IPS DF 4.7 (cell line): ENCODE results near the gene LPP.

Source experiments
- DNase-seq: peaks from one replicate; pipeline ENCODE4 v3.0.0-alpha.2; 2013; ENCODE audit warnings: low spot score; ENCODE audit errors: extremely low read depth

LPP gene

DNA sequence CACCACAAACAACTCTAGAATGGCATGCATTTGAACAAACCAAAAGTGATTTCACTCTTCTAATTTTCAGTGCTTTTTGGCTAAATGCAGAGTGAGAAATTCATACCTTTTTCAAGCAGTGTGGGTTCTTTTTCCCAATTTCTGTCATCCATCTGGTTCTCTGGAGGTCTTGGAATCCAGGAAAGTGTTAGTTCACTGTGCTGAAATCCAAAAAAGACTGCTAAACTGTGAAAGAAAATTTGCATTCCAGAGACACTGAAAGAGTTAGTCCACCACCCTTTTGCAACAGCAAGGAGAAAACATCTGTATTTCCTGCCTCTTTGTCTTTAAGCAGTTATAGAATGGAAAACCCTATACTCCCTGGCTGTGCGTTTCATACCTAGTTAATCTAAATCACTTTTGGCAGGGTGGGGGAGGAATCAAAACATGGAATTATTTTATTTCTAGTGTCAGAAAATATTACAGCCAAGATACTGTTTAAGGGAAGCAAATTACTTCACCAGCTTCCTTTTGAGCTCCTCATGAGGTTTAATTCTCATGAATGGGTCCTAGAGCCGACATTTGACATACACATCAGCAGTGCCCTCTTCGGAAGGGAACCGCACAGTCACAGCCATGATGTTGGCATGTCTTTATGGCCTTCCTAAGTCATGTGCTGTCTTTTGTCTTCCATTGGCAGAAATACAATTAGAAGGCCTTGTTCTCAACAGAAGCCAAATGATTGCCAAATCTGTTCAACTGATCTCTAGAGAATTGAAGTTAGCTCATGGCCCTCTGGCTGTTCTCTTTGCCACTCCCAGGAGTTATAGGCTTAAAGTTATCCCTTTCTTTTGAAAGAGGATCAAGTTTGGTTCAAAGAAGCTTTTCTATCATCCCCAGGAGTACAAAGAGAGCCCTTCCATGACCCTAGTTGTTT is 700.2 kb downstream of the LPP start:
- no peak for DNase-seq

DNA sequence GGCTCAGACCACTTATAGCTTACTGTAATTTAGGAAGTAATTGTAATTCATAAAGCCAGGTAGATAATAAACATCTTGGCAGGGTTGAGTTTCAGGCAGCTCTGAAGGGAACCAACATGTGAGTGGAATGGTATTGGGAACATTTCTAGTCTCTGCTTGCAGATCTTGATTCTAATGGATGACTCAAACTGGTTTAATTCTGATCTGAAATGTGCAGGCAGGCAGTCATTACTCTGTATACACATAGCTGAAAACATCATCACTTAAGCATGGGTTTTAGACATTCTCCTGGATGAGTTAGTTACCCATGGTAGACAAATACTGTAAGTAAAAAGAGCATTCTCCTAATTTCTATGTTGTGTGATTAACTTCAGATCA is 700.8 kb downstream of the LPP start:
- DNase-seq = no peak

DNA sequence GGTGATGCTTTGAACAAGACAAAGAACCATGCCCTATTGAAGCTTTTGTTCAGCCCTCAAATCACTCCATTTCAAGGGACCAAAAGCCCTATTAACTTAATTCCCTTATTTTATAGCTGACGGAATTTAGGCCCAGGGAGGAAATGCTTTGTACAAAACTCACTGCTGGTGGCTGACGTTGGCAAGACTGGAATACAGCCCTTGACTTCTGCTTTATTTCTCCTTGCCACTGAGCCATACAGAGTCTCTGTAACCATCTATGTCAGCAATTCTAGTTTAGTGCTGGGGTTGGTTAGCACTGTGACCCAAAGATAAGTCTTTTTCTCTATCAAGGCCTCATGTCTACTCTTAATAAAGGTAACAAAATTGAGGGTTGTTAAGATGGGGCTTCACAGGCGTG is 701.7 kb downstream of the LPP start:
- no peak for DNase-seq

DNA sequence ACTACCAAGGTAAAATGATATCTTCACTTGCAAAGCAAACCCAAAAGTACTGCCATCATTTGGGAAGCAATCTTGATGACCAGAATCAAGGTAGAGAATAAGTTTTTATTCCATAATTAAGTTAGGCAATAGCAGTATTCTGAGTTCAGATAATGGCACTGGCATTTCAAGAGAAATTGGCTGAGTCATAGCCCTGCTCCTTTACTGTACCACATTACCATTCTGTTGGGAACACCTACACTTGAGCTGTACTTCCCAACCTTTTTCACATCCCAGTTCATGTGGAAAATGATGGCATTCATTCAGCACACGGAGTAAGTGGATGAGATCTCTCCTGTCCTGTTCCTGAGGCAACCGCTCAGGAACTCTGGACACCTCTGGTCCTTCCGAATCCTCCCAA is 706.2 kb downstream of the LPP start:
- DNase-seq = no peak

DNA sequence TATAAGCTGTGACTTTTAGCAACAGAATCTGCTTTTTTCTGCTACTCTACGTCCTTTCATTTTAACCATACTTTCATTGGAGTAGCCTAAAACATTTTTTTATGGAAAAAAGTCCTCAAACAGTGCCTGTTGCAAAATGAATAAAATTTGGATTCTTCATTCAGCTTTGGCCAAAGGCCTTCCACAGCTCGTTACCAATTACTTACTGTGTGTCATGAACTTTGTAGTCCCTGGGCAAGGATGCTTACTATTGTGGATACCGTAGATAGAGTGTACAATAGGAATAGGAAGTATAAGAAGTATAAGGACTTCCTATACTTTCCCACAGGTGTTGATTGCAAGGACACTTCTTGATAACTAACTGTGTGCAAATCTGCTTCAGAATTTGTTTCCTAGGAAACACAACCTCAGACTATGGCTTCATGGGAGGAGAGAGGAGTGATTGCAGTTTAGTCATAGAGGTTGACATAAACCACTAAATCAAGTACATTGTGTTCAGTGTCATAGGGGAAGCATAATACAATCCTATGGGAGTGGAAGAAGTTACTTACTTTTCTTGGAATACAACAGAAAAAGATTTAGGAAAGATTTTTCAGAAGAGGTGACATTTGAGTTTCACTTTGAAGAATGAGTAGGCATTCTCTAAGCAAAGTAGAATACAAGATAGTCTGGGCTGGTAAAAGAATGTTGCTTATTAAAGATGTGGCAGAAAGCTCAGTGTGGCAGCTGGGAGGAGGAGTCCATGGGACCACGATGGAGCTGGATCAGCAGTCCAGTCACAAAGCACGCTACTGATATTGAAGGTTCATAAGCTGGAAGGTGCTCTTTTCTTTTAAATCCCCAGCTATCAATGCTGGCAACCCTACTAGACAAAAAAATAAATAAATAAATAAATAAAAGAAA is 708.1 kb downstream of the LPP start:
- no peak for DNase-seq

DNA sequence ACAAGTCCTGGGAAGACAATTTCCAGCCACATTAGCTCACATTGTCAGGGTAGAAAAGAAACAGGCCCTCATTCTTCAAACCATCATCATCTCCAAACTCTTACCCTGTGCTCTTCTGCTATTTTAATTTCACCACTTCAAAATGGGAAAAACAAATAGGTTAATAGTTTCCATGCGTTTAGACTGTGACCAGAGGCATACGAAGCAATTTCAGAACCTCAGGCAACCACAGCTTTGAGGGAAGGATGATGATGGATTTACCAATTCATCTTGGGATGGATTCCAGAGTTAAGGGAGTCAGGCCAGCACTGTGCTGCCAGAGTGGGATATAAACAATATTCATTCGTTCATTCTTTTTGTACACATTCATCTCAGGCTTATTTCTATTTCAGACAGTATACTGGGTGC is 710.0 kb downstream of the LPP start:
- no peak for DNase-seq

DNA sequence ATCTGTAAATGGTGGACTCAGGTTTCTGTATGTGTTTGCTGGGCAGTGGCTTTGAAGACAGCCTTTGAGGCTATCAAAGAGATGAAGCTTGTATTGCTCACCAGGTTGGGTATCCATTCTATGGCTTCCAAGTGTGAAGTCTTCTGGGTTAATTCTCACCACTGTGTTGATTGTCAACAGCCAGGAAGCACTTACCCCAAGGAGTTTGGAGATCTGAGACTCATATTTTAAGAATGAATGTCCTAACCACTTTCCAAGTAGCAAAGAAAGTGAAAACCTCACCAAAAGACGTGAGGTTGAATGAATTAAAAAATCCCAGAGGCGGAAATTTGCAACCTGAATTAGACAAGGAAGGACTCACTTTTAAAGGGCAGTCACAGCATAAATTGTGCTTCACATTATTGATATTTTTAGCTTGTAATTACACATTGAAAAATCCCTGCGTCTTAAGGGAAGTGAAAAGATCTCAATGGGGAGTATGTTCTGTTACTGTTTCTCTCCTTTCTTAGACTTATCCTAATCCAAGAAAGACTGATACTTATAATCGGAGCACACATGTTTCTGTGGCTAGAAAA is 713.8 kb downstream of the LPP start:
- DNase-seq = no peak

DNA sequence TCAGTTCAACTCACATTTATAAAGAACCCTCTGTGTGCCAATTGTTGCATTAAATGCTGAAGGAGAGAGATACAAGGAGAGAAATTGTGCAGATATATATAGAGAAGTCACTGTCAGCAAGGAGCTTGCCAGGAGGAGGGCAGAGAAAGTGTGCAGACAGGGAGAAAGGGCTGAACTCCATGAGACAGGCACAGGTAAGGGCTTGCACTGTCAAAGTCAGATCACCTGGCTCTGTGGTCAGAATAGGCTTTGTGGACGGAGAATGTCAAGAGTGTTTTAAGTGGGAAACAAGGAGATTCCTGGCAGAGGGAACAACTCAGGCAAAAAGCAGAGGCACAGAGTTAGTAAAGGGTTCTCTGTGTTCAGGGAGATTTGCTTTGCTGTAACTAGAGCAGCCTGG is 714.8 kb downstream of the LPP start:
- no peak for DNase-seq

DNA sequence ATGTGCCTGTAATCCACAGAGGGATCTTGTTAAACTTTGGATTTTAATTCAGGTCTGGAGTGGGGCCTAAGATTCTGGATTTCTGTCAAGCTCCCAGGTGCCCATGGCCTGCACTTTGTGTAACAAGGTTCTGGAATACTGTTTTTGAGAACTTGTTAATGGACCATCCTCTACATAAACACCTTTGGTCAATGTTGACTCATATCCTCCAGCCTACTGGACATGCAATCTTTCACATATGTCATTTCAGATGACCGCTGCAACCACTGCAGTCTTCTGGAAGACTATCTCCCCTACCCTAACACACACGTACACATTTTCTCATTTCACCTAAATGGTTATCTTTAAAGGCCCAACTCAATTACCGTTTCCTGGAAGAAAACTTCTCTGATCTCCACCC is 715.7 kb downstream of the LPP start:
- no peak for DNase-seq

DNA sequence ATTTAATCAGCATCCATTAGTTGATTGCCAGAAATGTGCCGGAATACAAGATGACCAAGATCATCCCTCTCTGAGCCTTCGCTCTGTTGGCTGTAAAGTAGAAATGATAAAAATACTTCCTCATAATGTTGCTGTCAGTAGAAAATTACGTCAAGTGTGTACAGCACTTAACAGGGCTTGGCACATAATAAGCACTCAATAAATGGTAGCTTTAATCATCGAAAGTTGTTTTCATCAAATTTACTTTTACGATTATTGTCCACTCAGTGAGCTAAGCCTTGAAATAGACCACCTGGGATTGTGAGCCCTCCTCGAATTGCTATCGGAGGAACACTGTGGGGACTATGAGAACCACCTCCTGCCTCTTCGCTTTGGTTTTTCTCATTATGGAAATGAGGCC is 716.5 kb downstream of the LPP start:
- DNase-seq = no peak

DNA sequence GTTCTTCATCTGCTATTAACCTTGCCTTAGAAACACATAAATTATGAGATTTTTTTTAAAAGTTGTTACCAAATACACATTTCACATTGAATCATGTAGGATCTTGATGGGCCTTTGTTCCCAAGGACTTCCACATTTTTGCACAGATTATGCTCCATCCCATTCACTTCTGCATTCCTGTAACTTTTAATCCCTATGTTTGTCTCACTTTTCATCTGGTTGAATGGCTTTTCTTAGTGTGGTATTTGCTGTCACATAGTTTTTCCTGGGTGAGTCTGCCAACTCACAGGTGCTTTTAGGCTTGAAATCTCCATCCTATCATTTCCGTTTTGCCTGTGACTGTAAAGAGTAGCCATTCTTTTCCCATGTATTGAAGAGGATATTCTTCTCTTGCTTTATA is 720.6 kb downstream of the LPP start:
- DNase-seq = no peak

DNA sequence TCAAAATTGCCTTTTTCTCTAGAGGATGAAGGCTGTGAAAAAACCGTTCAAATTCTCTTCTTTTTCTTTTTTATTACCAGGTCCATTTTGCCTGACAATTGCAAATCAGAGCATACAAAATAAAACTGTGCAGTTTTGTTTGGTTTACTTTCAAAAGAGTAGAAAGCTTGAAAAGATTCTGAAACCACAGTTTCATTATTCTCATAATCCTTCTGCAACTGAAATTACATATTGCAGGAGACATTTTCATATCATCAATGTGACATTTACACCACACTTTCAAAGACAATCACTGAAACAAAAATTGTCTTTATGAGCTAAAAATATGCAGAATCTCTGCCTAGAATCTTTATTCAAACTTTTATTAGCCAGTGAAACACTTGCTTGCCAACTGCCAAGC is 721.5 kb downstream of the LPP start:
- no peak for DNase-seq

DNA sequence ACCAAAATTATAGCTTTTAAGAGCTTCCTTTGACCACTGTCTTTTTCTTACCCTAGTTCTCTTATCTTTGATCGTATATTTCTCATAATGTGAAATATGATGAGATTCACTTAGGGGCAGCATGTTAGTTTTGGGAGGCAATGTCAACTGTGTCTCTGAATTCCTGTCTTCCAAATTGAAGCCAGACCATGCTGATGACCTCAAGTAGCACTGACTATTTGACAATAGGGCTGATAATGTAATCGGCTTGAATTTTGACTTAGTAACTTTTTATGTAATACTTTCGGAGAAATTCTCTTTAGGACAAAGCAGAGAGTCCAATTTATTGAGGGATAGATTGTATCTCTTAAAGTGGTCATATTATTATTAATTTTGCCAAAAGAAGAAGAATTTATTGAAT is 722.4 kb downstream of the LPP start:
- no peak for DNase-seq

DNA sequence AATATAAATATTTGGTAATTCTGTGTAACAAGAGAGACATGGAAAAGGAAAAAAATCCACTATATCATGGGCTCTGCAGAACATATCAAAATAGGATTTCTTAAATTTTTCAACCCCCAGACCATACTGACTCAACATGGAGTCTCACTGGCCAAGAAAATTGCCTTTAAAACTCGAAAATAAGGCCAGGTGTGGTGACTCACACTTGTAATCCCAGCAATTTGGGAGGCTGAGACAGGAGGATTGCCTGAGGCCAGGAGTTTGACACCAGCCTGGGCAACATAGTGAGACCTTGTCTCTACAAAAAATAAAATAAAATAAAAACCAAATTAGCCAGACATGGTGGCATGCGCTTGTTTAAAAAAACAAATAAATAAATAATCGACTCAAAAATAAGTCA is 723.4 kb downstream of the LPP start:
- DNase-seq = no peak

DNA sequence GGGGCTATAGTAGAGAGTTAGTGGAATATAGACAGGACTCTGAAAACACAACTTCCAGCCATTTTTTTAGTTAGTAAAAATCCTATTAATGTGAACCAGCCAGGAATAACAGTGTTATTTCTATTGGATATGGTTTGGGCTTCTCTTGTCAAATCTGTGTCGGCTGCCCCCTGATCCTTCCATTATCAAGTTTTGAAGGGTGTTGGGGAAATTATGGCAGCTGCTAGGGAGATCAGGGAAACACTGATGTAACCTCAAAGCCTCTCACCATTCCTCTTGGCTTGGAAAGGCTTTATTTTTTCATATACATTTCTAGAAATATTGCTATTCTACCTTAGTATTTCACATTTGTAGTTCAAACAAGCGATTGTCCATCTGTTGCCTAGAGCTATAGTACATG is 724.1 kb downstream of the LPP start:
- DNase-seq = no peak

DNA sequence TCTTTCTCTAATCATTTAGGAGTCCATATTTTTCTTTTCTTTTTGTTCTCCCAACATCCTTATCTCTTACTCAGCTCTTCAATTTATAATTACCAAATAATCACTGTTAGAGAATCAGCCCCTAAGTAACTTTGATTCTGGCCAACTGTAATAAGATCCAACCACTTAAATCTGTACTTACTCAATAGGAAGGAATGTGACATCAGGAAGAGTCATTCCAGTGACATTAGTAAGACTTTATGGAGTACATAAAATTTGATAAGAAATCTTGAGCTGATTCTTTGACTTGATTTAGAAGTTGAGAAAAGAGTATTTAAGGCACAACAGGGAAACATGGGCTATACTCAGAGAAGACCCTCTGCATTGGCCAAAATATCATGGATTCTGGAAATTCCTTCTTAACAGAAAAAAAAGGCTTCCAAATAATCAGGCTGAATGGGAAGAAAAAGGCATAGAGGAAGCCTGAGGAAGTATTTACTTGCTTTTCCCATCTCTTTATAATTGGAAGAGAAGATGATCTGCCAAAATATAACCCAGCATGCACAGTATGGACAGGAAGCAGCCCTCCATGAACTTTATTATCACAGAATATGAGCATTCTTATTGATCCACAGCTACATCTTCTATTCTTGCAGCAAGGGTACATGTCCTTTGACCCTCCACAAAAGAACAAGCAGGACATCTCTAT is 728.1 kb downstream of the LPP start:
- no peak for DNase-seq

DNA sequence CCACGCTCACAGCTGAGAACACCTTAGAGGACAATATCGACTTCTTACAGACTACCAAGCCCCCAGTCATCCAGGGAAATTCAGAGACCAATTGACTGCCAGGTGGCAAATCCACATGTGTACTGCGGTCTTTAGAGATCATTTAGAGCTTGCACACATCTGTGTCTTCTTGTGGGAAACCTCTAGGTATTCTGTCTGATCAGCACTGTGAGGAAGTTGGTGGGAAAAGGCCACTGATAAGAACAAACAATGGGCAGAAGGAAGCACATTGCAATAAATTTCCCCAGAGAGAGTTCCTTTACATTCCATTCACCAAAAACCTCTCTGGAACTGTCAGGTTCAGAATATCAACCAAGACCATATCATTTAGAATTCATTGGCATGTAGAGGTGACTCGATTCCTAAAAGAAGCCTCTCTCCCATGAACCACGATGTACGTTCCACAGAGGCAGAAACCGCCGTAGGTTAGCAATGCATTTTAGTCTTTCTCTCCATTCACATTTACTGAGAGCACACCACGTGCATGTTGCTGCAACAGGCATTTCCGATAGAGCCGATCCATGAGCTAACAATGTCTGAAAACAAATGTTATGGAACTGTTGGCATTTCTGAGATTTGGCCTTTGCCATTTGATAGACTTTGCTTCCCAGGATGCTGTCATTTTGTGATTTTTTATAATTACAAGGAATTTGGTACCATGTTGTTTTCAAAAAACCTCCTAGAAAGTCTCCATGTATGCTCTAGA is 730.5 kb downstream of the LPP start:
- DNase-seq = no peak

DNA sequence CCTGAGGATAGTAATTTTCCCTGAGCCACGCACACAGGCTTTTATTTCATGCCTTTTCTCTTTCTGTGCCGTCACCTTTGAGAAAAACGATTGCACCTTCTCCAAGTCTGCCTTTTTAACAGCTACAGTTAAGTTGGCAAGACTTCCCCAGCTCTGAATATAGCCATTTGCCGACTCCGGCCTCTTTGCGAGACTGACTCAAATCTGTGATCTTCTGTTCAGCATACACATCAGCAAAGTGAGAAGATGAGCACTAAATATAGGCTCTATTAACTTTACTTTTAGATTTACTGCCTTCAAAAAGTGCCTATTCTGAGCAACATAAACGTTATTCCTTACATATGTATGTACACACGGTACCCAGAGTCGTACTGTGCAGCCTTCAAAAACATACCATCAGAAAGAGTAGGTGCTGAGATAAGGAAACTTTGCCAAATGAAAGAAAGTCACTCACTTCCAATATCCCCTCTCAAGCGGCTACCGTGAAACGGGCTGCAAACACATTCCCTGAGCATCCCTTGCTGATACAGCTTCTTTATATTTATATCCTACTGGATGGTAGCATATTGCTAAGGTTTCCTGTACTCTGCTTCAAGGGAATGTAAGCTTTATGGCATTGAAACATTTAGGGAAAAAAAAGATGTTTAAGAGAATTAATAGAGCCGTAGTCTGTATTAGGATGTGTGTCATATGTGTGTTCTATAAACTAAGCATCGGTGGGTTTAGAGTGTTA is 734.5 kb downstream of the LPP start:
- no peak for DNase-seq

DNA sequence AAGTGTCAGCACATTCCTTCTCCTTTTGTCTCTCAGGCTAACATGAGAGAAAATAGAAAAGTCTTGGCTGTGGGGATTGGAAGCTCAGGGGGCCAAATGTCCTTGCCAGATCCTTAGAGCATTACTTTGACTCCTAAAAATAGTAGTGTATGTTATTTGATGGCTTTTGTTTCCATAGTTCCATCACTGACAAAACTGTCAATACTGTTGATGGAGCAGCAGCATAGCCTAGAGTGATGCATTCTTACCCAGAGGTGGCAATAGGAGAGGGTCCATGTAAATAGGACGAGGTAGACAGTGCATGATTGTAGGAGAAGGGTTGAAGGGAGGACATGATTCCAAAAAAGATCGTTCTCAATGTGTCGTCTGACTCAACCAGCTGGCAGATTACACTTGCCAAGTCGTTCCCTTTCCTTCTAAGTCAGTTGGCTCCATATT is 735.1 kb downstream of the LPP start:
- no peak for DNase-seq
